ENCODE results near the gene NOC4L. TPM values are rescaled to one million over a fixed set of nuclear protein-coding genes. Genes with fewer than 3 reads are reported as not detected.

The NOC4L gene
- total RNA-seq, 1 experiment from 2014 or later: 41.4 TPM

DNA sequence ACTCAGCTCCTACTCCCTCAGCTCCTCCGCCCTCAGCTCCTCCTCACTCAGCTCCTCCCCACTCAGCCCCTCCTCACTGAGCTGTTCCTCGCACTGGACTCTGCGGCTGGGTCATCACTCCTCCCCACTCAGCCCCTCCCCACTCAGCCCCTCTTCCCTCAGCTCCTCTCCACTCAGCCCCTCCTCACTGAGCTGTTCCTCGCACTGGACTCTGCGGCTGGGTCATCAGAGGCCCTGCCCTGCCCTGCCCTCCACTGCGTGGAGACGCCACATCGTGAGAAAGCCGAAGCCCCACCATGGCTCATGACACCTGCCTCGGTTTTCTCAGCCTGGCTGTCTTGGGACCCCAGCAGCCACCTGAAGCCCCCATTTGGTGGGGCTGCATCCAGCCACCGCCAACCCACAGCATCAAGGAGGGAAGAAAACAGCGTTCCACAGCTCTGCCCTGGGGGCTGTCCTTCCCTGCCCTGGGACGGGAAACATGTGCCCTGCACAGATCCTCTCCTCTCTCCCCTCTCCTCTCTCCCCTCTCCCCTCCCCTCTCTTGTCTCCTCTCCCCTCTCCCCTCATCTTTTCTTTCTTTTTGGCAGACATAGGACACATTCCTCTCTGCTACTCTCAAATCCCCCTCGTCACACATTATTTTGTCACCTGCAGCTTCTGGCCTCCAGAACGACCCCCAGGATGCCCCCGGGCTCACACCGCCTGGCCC lies 17.7 kb downstream of the NOC4L start (continued):
- TF ChIP-seq, protein P1, sequence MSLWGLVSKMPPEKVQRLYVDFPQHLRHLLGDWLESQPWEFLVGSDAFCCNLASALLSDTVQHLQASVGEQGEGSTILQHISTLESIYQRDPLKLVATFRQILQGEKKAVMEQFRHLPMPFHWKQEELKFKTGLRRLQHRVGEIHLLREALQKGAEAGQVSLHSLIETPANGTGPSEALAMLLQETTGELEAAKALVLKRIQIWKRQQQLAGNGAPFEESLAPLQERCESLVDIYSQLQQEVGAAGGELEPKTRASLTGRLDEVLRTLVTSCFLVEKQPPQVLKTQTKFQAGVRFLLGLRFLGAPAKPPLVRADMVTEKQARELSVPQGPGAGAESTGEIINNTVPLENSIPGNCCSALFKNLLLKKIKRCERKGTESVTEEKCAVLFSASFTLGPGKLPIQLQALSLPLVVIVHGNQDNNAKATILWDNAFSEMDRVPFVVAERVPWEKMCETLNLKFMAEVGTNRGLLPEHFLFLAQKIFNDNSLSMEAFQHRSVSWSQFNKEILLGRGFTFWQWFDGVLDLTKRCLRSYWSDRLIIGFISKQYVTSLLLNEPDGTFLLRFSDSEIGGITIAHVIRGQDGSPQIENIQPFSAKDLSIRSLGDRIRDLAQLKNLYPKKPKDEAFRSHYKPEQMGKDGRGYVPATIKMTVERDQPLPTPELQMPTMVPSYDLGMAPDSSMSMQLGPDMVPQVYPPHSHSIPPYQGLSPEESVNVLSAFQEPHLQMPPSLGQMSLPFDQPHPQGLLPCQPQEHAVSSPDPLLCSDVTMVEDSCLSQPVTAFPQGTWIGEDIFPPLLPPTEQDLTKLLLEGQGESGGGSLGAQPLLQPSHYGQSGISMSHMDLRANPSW (CRISPR knock-in tag; conservative IDR thresholded peaks at IDR 0.05; ENCODE audit: low read depth): no peak
- no peak for TF ChIP-seq MYBL2 (CRISPR knock-in tag; IDR thresholded peaks at IDR 0.05)
- TF ChIP-seq RORB (CRISPR knock-in tag; IDR thresholded peaks at IDR 0.05): no peak
- TF ChIP-seq ETV6 (CRISPR knock-in tag; IDR thresholded peaks at IDR 0.05): no peak
- TF ChIP-seq, protein P2, sequence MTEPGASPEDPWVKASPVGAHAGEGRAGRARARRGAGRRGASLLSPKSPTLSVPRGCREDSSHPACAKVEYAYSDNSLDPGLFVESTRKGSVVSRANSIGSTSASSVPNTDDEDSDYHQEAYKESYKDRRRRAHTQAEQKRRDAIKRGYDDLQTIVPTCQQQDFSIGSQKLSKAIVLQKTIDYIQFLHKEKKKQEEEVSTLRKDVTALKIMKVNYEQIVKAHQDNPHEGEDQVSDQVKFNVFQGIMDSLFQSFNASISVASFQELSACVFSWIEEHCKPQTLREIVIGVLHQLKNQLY (CRISPR knock-in tag; IDR thresholded peaks at IDR 0.05): no peak
- TF ChIP-seq, protein P3, sequence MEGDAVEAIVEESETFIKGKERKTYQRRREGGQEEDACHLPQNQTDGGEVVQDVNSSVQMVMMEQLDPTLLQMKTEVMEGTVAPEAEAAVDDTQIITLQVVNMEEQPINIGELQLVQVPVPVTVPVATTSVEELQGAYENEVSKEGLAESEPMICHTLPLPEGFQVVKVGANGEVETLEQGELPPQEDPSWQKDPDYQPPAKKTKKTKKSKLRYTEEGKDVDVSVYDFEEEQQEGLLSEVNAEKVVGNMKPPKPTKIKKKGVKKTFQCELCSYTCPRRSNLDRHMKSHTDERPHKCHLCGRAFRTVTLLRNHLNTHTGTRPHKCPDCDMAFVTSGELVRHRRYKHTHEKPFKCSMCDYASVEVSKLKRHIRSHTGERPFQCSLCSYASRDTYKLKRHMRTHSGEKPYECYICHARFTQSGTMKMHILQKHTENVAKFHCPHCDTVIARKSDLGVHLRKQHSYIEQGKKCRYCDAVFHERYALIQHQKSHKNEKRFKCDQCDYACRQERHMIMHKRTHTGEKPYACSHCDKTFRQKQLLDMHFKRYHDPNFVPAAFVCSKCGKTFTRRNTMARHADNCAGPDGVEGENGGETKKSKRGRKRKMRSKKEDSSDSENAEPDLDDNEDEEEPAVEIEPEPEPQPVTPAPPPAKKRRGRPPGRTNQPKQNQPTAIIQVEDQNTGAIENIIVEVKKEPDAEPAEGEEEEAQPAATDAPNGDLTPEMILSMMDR (IDR thresholded peaks at IDR 0.05): no peak
- TF ChIP-seq, protein P4, sequence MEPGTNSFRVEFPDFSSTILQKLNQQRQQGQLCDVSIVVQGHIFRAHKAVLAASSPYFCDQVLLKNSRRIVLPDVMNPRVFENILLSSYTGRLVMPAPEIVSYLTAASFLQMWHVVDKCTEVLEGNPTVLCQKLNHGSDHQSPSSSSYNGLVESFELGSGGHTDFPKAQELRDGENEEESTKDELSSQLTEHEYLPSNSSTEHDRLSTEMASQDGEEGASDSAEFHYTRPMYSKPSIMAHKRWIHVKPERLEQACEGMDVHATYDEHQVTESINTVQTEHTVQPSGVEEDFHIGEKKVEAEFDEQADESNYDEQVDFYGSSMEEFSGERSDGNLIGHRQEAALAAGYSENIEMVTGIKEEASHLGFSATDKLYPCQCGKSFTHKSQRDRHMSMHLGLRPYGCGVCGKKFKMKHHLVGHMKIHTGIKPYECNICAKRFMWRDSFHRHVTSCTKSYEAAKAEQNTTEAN (CRISPR knock-in tag; IDR thresholded peaks at IDR 0.05): no peak

DNA sequence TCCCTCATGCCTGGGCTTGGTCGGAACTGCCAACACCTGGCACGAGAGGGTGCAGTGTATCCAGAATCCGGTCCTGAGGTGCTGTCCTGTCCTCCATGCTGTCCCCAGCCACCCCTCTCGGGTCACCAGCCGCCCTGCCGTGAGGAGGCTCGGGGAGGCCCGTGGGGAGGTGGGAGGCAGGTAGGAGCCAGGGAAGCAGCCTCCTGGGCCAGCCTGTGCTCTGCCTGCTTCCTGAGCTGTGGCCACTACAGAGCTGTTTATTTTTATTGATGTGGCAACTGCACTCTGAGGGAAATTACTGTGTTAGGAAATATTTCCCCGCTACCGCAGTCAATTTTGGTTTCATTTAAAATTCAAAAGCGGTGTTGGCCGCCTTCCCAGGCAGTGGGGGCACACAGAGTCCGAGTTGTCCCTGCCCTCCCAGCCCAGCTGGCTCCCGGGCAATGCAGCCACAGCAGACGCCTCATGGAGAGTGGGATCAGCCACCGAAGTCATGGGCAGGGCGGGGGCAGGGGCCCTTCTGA lies 18.3 kb downstream of the NOC4L start:
- Mint-ChIP-seq H3K4me1 (no peaks in the 10 kb centered on the region), H3K27me3 (ENCODE audit: low read depth) (peaks cover 17% of the 10 kb centered on the region), H3K36me3 (no peaks in the 10 kb centered on the region), H3K4me3 (no peak overlapping the region), H3K9me3 (peaks cover 15% of the 10 kb centered on the region), H3K27ac (no peak overlapping the region)
- DNase-seq (ENCODE audit: low spot score): no peak
- POLR2A ChIA-PET: no interaction called here
- TF ChIP-seq ZNF423 (CRISPR knock-in tag; IDR thresholded peaks at IDR 0.05) (no peak), FOXP1 (CRISPR knock-in tag; IDR thresholded peaks at IDR 0.05; ENCODE audit: borderline replicate concordance) (no peak), TCF7 (CRISPR knock-in tag; IDR thresholded peaks at IDR 0.05; ENCODE audit: low read depth) (no peak)
- TF ChIP-seq, protein P5, sequence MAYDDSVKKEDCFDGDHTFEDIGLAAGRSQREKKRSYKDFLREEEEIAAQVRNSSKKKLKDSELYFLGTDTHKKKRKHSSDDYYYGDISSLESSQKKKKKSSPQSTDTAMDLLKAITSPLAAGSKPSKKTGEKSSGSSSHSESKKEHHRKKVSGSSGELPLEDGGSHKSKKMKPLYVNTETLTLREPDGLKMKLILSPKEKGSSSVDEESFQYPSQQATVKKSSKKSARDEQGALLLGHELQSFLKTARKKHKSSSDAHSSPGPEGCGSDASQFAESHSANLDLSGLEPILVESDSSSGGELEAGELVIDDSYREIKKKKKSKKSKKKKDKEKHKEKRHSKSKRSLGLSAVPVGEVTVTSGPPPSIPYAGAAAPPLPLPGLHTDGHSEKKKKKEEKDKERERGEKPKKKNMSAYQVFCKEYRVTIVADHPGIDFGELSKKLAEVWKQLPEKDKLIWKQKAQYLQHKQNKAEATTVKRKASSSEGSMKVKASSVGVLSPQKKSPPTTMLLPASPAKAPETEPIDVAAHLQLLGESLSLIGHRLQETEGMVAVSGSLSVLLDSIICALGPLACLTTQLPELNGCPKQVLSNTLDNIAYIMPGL (CRISPR knock-in tag; IDR thresholded peaks at IDR 0.05): no peak
- ATAC-seq: no peak
- CTCF ChIA-PET: interaction anchor here (1.1 to 3.4 kb wide), 7 partner anchors 9 to 252 kb away, joined by 3 to 32 read pairs (median 4); no protein-coding TSS in a partner anchor

DNA sequence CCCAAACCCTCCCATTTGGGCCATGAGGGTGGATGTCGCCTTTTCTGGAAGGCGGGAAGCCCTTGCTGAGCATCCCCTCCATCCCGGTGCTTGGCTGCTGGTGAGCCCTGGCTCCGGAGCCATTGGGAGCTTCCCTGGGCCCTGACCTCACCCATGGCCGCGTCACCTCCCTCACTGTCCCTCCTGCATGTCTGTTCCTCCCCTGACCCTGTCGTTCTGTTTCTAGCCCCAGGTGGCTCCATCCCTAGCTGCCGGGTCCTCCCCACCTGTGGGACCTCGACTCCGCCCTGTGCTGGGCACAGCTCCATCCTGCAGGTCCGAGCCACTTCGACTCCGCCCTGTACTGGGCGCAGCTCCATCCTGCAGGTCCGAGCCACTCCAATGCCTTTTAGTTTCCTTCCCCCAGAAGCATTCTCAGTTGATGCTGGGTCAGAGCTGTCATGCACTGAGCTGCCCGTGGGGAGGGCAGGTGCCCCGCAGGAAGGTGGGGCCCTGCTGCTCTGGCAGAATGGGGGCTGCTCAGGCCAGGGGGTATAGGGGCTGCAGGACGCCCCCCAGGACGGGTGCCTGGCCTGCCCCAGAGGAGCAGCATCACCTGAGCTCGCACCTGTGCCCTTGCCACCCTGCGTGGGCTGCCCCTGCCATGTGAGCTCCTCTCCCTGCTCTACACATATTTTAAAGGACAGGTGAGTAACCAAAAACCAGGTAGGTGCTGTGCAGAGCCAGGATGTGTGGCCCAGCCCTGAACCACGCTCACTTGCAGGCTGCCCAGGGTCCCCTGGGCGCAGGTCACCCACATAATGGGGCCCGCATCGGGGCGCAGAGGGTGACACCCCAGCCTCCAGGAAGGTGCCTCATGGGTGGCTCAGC lies 19.0 kb downstream of the NOC4L start:
- peak; percentile 40; the same call in 1 of the 2 replicates for ATAC-seq
- POLR2A ChIA-PET: no interaction called here
- Mint-ChIP-seq H3K27me3 (ENCODE audit: low read depth) (peaks cover 20% of the 10 kb centered on the region), H3K4me1 (no peaks in the 10 kb centered on the region), H3K4me3 (no peak overlapping the region), H3K27ac (no peak overlapping the region), H3K9me3 (peaks cover 15% of the 10 kb centered on the region), H3K36me3 (no peaks in the 10 kb centered on the region)
- CTCF ChIA-PET: interaction anchor here (0.6 to 3.4 kb wide), 10 partner anchors 10 to 251 kb away, joined by 3 to 32 read pairs (median 4); partner anchors contain the start of gene EP400
- DNase-seq (ENCODE audit: low spot score): no peak
- TF ChIP-seq, protein P6, sequence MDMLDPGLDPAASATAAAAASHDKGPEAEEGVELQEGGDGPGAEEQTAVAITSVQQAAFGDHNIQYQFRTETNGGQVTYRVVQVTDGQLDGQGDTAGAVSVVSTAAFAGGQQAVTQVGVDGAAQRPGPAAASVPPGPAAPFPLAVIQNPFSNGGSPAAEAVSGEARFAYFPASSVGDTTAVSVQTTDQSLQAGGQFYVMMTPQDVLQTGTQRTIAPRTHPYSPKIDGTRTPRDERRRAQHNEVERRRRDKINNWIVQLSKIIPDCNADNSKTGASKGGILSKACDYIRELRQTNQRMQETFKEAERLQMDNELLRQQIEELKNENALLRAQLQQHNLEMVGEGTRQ (CRISPR knock-in tag; IDR thresholded peaks at IDR 0.05): no peak
- TF ChIP-seq, protein P7, sequence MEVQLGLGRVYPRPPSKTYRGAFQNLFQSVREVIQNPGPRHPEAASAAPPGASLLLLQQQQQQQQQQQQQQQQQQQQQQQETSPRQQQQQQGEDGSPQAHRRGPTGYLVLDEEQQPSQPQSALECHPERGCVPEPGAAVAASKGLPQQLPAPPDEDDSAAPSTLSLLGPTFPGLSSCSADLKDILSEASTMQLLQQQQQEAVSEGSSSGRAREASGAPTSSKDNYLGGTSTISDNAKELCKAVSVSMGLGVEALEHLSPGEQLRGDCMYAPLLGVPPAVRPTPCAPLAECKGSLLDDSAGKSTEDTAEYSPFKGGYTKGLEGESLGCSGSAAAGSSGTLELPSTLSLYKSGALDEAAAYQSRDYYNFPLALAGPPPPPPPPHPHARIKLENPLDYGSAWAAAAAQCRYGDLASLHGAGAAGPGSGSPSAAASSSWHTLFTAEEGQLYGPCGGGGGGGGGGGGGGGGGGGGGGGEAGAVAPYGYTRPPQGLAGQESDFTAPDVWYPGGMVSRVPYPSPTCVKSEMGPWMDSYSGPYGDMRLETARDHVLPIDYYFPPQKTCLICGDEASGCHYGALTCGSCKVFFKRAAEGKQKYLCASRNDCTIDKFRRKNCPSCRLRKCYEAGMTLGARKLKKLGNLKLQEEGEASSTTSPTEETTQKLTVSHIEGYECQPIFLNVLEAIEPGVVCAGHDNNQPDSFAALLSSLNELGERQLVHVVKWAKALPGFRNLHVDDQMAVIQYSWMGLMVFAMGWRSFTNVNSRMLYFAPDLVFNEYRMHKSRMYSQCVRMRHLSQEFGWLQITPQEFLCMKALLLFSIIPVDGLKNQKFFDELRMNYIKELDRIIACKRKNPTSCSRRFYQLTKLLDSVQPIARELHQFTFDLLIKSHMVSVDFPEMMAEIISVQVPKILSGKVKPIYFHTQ (CRISPR knock-in tag; IDR thresholded peaks at IDR 0.05): no peak
